ES-I3 (cell line): ENCODE results near the gene PDK2.

Experiments used
- H3K36me3 ChIP-seq: 2 replicates; pipeline ENCODE4 v1.6.1; 2013; ENCODE audit warnings: mild to moderate bottlenecking, low read length, control low read depth, moderate library complexity; ENCODE audit not compliant: insufficient read depth
- H3K4me1 ChIP-seq: 2 replicates; pipeline ENCODE4 v1.6.1; 2013; ENCODE audit warnings: mild to moderate bottlenecking, control low read depth, low read length; ENCODE audit not compliant: insufficient read depth
- H3K9ac ChIP-seq: 2 replicates; pipeline ENCODE4 v1.6.1; 2013; ENCODE audit warnings: low read depth, mild to moderate bottlenecking, low read length, moderate library complexity
- H3K9me3 ChIP-seq: 2 replicates; pipeline ENCODE4 v1.6.1; 2013; ENCODE audit warnings: mild to moderate bottlenecking, low read length, moderate library complexity; ENCODE audit not compliant: control insufficient read depth, insufficient read depth

The PDK2 gene

DNA sequence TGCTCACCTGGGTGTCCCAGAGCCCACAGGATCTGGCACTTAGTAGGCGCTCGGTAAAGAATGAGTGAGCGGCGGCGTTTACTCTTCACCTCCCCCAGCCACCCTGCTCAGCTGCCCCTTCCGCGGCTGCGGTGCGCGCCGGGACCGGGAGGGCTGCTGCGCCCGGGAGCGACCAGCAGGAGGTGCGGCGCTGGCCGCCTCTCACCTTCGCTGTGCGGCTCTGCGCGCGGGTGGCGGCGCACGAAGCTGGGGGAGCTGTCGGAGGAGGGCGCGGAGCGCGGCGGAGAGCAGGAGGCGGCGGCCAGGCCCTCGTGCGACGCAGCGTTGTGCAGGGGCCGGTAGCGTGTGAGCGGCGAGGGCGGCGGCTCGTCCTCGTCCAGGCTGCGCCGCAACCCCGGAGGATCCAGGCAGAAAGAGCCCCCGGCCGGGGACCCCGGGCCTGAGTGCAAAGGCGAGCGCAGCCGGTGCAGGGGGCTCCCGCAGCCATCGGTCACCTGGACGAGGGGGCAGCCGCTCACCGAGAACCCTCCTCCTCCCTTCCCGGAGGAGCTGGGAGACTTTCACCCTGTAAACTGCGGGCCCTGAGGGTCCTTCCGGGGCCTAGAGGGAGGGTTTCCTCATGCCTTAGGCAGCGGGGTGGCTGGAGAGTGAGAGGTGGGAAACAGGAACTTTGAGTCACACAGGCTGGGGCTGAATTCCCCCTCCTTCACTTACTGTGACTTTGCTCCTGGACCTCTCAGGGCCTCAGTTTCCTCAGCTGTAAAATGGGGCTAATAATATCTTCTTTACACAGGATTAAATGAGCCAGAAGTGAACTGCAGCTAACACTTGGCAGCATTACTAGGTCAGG is 22.3 kb downstream of the PDK2 start:
- peak overlapping the region; percentile 55; the same call in 1 of the 2 replicates for H3K9ac ChIP-seq
- no peaks in the 10 kb centered on the region for H3K9me3 ChIP-seq
- no peaks in the 10 kb centered on the region for H3K36me3 ChIP-seq
- peaks cover 9% of the 10 kb centered on the region; the same call in 1 of the 2 replicates for H3K4me1 ChIP-seq

DNA sequence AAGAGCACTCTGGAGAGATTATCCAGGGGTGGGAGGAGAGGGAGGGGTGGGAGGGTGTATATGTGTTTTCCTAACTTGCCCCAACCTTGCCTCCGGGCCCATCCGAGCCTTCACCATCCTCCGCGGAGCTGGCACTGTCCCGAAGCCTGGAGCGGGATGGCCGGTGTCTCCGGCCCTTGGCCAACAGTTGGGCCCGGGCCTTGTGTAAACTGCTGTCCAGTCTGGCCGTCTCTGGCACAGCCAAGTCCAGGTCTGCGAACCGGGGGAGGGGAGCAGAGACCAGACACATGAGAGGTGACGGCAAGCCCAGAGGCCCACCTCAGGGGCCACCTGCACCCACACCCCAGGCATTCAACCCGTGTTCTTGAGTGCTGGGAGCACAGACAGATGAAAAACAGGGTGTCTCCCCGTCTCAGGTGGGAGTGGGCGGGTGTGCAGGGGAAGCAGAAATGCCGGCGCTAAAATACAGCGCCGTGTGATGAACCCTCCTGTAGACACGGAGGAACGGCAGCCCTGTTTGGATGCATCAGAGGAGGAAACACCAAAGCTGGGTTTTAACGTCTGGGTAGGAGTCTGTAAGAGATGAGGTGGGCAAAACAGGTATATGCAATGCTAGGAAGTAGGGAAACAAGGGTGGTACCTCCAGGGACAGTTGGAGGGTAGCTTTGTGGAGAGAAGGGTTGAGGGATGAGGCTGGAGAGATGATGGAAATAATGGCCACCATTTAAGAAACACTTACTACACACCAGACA is 23.1 kb downstream of the PDK2 start:
- H3K9me3 ChIP-seq, result no peaks in the 10 kb centered on the region
- no peaks in the 10 kb centered on the region for H3K36me3 ChIP-seq
- peaks cover 15% of the 10 kb centered on the region for H3K4me1 ChIP-seq
- no peak overlapping the region; the same call in 1 of the 2 replicates for H3K9ac ChIP-seq

DNA sequence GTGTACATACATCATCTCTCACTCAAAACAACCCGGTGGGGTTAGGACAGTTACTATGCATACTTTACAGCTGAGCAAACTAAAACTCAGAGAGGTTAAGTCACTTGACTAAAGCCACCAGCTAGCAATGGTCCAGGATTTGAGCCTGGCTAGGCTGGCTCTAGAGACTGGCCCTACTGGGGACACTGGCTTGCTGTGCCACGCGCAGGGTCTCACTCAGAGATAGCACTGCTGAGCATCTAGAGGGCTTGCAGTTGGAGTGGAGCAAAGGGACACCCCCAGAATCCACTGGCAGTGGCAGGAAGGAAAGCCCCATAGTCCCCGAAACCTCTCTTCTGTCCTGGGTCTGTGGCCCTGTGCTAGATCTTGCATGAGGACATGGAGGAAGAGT is 23.7 kb downstream of the PDK2 start:
- Histone ChIP-seq H3K36me3 (no peaks in the 10 kb centered on the region), H3K4me1 (peaks cover 21% of the 10 kb centered on the region), H3K9ac (no peak overlapping the region), H3K9me3 (no peaks in the 10 kb centered on the region)

- Histone ChIP-seq H3K9me3 (no peaks in the 10 kb centered on the region), H3K9ac (no peak overlapping the region), H3K4me1 (peaks cover 24% of the 10 kb centered on the region), H3K36me3 (no peaks in the 10 kb centered on the region)
Observed at GRCh38 chr17:50120475-50121253, 25.5 kb downstream of the PDK2 start.

DNA sequence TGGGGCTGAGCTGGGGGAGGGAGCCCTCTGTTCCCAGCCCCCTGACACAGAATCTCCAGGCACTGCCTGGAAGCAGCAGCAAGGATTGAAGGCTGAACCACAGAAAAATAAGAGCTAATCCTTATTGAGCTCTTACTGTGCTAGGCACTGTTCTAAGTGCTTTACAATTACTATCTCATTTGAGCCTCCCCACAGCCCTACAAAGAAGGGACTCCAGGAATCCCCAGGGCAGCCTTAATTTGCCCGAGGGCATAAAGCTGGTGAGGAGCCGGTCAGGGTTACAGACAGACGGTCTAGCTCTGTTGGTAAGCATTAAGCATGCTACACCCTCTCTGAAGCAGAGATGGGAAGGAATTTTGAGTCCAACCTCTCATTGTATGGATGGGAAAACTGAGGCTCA is 27.8 kb downstream of the PDK2 start:
- H3K4me1 ChIP-seq, result peaks cover 29% of the 10 kb centered on the region
- H3K9ac ChIP-seq, result no peak overlapping the region
- H3K9me3 ChIP-seq, result no peaks in the 10 kb centered on the region
- H3K36me3 ChIP-seq, result no peaks in the 10 kb centered on the region

DNA sequence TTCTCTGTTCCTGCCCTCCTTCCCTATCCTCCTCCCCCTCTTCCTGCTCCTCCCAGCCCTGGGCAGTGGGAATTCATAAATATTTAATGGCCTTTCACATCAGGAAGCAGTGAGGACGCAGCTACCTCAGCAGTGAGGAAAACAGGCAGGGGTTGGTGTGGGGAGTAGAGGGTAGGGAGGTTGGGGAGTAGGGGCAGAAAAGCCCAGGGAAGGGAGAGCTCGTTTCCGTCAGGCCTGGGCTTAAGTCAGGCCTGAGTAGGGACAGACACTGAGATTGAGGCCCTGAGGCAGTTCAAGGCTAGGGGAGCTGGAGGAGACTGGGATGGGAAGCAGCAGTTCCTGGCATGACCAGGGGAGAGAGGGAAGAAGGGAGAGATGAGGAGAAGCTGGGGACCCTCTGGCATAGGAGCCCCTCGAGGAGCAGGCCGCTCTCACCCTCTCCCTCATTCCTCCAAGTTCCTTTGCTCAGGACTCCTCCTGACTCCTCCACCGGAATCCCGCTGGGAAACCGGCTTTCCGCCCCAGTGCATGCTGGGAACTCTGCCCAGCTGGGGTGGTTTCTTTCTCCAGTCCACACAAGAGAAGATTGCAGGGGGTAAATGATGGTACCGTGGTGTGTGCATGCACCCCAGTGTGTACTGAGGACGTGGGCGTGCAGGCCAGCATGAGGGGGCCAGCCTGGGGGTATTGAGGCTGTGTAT is 28.6 kb downstream of the PDK2 start:
- peaks cover 31% of the 10 kb centered on the region for H3K4me1 ChIP-seq
- H3K36me3 ChIP-seq, result no peaks in the 10 kb centered on the region
- H3K9me3 ChIP-seq, result no peaks in the 10 kb centered on the region
- H3K9ac ChIP-seq, result peak overlapping the region; percentile 9; the same call in 1 of the 2 replicates

DNA sequence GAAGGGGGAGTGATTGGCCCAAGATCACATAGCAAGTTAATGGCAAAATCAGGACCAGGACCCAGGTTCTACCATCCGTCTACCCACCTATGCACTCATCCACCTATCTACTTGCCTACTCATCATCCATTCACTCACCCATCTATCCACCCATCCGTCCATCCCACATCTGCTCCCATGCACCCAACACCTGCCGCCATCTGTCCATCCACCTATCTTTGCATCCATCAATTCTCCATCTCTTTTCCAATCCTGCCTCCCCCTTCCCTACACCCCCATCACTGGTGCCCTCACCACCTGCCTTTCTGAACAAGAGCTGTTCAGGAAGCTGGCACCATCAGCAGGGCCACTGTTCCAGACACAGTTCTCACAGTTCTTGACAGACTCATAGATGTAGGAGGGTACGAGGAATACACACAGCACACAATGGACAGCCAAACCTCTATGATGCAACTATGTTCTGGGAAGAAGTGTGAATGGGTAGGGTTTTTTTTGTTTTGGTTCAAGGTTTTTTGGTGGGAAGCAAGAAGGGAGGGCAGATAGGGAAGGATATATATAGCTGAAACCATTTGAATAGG is 30.4 kb downstream of the PDK2 start:
- H3K36me3 ChIP-seq, result no peaks in the 10 kb centered on the region
- peaks cover 31% of the 10 kb centered on the region for H3K4me1 ChIP-seq
- H3K9me3 ChIP-seq, result no peaks in the 10 kb centered on the region
- H3K9ac ChIP-seq, result no peak overlapping the region

GRCh38 chr17:50127697-50128361 is 32.7 kb downstream of the PDK2 start:
- Histone ChIP-seq H3K9ac (peak overlapping the region; percentile 70; the same call in 1 of the 2 replicates), H3K9me3 (no peaks in the 10 kb centered on the region), H3K4me1 (peaks cover 40% of the 10 kb centered on the region)

DNA sequence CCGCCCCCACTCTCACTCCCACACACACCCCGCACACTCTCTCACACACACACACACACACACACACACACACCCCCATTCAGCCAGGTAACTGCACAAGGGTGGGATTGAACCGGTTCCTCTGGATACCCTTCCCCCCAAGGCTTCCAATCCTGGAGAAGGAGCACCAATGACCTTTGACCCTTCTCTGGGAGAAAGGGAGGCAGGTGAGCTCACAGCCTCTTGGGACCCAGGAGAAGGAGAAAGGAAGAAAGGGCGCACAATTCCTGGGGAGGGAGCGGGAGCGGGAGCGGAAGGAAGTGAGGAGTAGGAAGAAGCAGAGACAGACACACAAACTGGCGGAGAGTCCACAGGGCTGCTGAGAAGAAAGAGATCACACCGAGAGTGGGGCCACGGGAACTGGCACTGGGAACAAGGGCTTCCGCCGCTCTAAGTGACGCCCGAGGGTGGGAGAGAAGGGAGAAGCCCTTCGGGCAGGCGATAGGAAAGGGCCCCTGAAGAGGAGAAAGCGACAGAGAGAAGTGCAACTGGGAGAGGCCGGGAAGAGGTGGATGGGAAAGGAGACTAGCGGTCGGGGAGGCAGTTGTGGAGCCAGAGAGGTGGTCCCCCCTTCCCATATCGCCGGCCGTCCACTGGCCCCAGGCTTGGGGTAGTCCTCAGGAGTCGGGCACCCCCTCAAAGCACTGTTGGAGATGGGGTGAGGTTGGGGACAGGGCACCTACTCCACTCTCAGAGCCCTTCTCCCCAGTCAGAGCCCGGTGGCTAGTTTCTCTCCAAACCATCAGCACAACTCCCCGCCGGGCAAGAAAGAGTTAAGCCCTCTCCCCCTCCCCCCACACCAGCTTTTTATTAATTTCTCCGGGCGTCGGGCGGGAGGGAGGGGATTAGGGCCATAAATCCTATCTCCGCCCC is 33.5 kb downstream of the PDK2 start:
- peaks cover 39% of the 10 kb centered on the region for H3K4me1 ChIP-seq
- no peaks in the 10 kb centered on the region for H3K9me3 ChIP-seq
- H3K9ac ChIP-seq, result peak overlapping the region; percentile 70; the same call in 1 of the 2 replicates
- H3K36me3 ChIP-seq, result no peaks in the 10 kb centered on the region

More at GRCh38 chr17:50127697-50128361, 32.7 kb downstream of the PDK2 start:
- H3K36me3 ChIP-seq, result no peaks in the 10 kb centered on the region

DNA sequence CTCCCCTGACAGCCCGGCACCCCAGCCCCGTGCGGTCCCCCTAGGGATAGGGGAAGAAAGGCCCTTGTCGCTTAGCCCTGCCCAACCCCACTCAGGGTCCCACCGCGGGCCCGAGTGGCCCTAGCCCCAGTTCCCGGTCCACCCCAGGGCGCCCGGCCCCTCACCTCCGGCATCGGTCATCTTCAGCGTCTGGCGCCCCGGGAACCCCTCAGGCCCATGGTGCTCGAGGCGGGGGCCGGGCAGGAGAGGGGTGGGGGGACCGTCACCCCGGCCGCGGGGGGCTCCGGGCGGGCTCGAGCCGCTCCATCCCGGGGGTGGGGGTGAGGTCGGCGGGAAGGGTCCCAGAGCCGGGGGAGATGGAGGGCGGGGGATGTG is 34.2 kb downstream of the PDK2 start:
- peak overlapping the region; percentile 70; the same call in 1 of the 2 replicates for H3K9ac ChIP-seq
- H3K4me1 ChIP-seq, result peaks cover 38% of the 10 kb centered on the region
- H3K36me3 ChIP-seq, result no peaks in the 10 kb centered on the region
- H3K9me3 ChIP-seq, result no peaks in the 10 kb centered on the region

DNA sequence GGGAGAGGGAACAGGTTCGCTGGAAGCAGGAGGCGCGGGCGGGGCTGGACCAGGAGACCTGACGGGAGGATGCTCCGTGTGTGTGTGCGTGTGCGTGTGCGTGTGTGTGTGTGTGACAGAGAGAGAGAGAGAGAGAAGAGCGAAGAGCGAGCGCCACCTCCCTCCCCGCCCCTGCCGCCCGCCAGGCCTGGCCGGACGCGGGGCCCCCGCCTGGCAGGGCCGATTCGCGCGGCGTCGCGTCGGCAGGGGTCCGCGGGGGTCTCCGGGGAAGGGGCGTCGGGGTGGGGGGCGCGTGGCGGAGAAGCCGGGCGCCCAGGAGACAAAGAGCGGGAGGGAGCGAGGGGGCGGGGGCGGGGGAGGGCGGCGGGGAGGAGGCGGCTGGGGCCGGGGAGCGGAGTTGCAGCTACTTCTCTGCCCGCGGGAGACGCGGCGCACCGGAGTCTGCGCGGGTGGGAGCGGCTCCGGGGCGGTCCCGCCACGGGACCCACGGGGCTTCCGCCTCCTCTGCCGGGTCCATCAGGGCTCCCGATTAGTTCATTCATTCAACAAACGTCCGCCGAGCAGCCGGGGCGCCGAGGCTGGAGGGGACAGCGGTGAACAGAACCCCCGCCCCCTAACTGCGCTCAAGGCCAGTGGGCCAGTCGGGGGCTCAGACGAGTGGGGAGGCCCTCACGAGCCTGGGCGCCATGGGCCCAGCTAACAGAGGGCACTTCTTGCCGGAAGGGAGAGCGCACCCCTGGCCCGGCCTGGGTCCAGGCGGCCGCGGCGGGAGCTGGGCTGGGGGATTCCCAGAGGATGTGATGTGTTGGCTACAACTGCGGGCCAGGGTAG is 34.8 kb downstream of the PDK2 start, which contains the start of gene SAMD14:
TSS of gene SAMD14 (minus strand) at position 433 of the 831 bp plus-strand sequence. CDS start 5,201 bp downstream, outside the sequence.
- H3K36me3 ChIP-seq, result no peaks in the 10 kb centered on the region
- H3K9ac ChIP-seq, result peak within 1 kb of the TSS; percentile 74
- peaks cover 42% of the 10 kb centered on the region for H3K4me1 ChIP-seq
- no peaks in the 10 kb centered on the region for H3K9me3 ChIP-seq
